Cortex of kidney (tissue), 1 donor: Measurements from ENCODE around the gene AKT2.
A peak's percentile ranks its signal among the peaks of the same experiment; 100 is the strongest.

Experiments
- DNase-seq: peaks from one replicate; lab custom pipeline; 2025; lab: John Stamatoyannopoulos, UW

AKT2 gene

GRCh38 chr19:40190891-40191835 lies 94.0 kb downstream of the AKT2 start, which contains the start of gene MAP3K10:
Gene MAP3K10 (plus strand): TSS chr19:40191426. CDS start chr19:40192032, 606 bp downstream.
- peak; percentile 11 for DNase-seq

- DNase-seq, result no peak
Measured at GRCh38 chr19:40184273-40184672, 100.9 kb downstream of the AKT2 start.
